Common myeloid progenitor, CD34-positive (primary cell): ENCODE results near the gene REXO4.
A peak's percentile ranks its signal among the peaks of the same experiment; 100 is the strongest.
"Not testable (repeated sequence)": the region's sequence is repeated elsewhere in the genome, so short reads cannot be mapped to it uniquely, and the experiment has no call there.

Source experiments
- CTCF ChIA-PET: fragments of 350-600 bp; sonication (Branson Sonifier 250); formaldehyde crosslinking; loops from one replicate; lab custom pipeline; 2021; ENCODE audit warnings: antibody characterized with exemption; lab: Charles Lee
- POLR2A ChIA-PET: fragments of 350-600 bp; sonication (Branson Sonifier 250); formaldehyde crosslinking; loops from one replicate; lab custom pipeline; 2021; ENCODE audit warnings: antibody characterized with exemption; lab: Charles Lee
- DNase-seq, 3 donors: peaks; one replicate each; pipeline versions ENCODE4 v3.0.0 to v3.0.0-alpha.2; 2013
- H3K27ac ChIP-seq, 2 experiments: 1 replicate in 1 of 2; 2 replicates in 1 of 2; pipeline ENCODE4 v1.7.0; 2013; ENCODE audit warnings: inconsistent platforms in 2 of 2, low read length in 2 of 2, mild to moderate bottlenecking in 2 of 2, low read depth in 1 of 2, moderate library complexity in 1 of 2; ENCODE audit not compliant: severe bottlenecking in 2 of 2, insufficient read depth in 1 of 2, poor library complexity in 1 of 2
- H3K27me3 ChIP-seq, 5 experiments: replicated peaks in 2 of 5; 1 replicate in 3 of 5; 2 replicates in 2 of 5; pipeline versions ENCODE4 v1.6.1 to v1.7.0; 2013; ENCODE audit warnings: low read length in 4 of 5, mild to moderate bottlenecking in 2 of 5, moderate library complexity in 2 of 5, inconsistent platforms in 1 of 5; ENCODE audit not compliant: insufficient read depth in 5 of 5, control insufficient read depth in 4 of 5
- H3K36me3 ChIP-seq, 4 experiments: 1 replicate in 2 of 4; 2 replicates in 2 of 4; pipeline versions ENCODE4 v1.6.1 to v1.7.0; 2013; ENCODE audit warnings: low read length in 3 of 4, control low read depth in 1 of 4, mild to moderate bottlenecking in 1 of 4; ENCODE audit not compliant: control insufficient read depth in 4 of 4, insufficient read depth in 4 of 4
- H3K4me1 ChIP-seq, 4 experiments: 1 replicate in 3 of 4; 2 replicates in 1 of 4; pipeline versions ENCODE4 v1.6.1 to v1.7.1; 2013; ENCODE audit warnings: low read length in 3 of 4, mild to moderate bottlenecking in 3 of 4, control low read depth in 1 of 4, inconsistent platforms in 1 of 4, moderate library complexity in 1 of 4; ENCODE audit not compliant: control insufficient read depth in 4 of 4, insufficient read depth in 4 of 4; ENCODE audit errors: control extremely low read depth in 1 of 4
- H3K4me3 ChIP-seq, 7 experiments: 1 replicate in 4 of 7; 2 replicates in 3 of 7; pipeline versions ENCODE4 v1.5.1 to v1.7.0; 2013; ENCODE audit warnings: mild to moderate bottlenecking in 7 of 7, low read length in 6 of 7, moderate library complexity in 6 of 7, inconsistent platforms in 2 of 7, low read depth in 2 of 7, control low read depth in 1 of 7; ENCODE audit not compliant: insufficient read depth in 4 of 7, control insufficient read depth in 1 of 7; ENCODE audit errors: extremely low read depth in 1 of 7
- H3K9me3 ChIP-seq, 5 experiments: 1 replicate in 4 of 5; 2 replicates in 1 of 5; pipeline versions ENCODE4 v1.6.1 to v1.7.1; 2013; ENCODE audit warnings: low read length in 4 of 5, mild to moderate bottlenecking in 2 of 5, inconsistent platforms in 1 of 5, low read depth in 1 of 5, moderate library complexity in 1 of 5; ENCODE audit not compliant: control insufficient read depth in 4 of 5, insufficient read depth in 2 of 5; ENCODE audit errors: control extremely low read depth in 1 of 5
- WGBS: methylation state at CpG from one replicate; pipeline ENCODE4 v1.1.5; 2013; ENCODE audit not compliant: insufficient coverage; 5-methylcytosine and 5-hydroxymethylcytosine counted together

REXO4 gene

DNA sequence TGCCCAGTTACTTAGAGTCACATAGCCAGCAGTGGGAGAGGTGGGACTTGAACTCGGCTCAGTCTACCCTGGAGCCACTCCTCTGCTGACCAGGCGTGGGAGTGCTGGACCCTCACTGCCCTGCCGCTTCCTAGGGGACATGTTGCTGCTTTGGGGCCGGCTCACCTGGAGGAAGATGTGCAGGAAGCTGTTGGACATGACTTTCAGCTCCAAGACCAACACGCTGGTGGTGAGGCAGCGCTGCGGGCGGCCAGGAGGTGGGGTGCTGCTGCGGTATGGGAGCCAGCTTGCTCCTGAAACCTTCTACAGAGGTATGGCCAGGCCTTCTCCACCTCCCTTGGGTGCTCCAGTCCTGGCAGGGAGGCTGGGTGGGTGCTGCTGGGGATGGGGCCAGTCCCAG is 38.6 kb upstream of the REXO4 start:
- no peaks in the 10 kb centered on the region for H3K36me3 ChIP-seq
- CTCF ChIA-PET: interaction anchor here (1.1 to 2.7 kb wide), 5 partner anchors 21 to 30 kb away, joined by 3 to 11 read pairs (median 4); partner anchors contain the start of gene SLC2A6
- WGBS: 98% methylated on average over 7 of the region's 9 CpGs
- H3K4me3 ChIP-seq: no peak overlapping the region
- DNase-seq: no peak
- no peaks in the 10 kb centered on the region for H3K9me3 ChIP-seq
- POLR2A ChIA-PET: no interaction called here
- no peak overlapping the region for H3K27ac ChIP-seq
- H3K27me3 ChIP-seq: no peaks in the 10 kb centered on the region
- H3K4me1 ChIP-seq: peaks cover 3 to 18% (median 17%) of the 10 kb centered on the region in 4 experiments

DNA sequence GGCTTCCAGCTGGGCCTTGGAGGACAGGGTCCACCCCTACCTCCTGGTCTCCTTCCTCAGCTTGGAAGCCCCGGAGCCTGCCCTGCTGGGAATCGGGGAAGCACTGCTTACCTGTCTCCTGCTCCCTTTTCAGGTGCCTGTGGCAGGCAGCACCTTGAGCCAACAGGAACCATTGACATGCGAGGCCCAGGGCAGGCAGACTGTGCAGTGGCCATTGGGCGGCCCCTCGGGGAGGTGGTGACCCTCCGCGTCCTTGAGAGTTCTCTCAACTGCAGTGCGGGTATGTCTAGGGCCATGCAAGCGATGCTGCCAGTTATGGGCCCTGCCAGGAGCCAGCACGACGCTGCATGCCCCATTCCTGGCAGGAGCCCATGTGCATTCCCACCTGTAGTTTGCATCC is 38.1 kb upstream of the REXO4 start:
- ChIA-PET CTCF (interaction anchor here (0.9 to 2.7 kb wide), 5 partner anchors 17 to 31 kb away, joined by 3 to 11 read pairs (median 4); partner anchors contain the start of gene SLC2A6), POLR2A (no interaction called here)
- Histone ChIP-seq H3K9me3 (no peaks in the 10 kb centered on the region), H3K4me3 (no peak overlapping the region), H3K27ac (no peak overlapping the region), H3K27me3 (no peaks in the 10 kb centered on the region), H3K36me3 (no peaks in the 10 kb centered on the region), H3K4me1 (peaks cover 3 to 18% (median 16%) of the 10 kb centered on the region in 4 experiments)
- 99% methylated on average over 9 of the region's 11 CpGs for WGBS
- no peak for DNase-seq

DNA sequence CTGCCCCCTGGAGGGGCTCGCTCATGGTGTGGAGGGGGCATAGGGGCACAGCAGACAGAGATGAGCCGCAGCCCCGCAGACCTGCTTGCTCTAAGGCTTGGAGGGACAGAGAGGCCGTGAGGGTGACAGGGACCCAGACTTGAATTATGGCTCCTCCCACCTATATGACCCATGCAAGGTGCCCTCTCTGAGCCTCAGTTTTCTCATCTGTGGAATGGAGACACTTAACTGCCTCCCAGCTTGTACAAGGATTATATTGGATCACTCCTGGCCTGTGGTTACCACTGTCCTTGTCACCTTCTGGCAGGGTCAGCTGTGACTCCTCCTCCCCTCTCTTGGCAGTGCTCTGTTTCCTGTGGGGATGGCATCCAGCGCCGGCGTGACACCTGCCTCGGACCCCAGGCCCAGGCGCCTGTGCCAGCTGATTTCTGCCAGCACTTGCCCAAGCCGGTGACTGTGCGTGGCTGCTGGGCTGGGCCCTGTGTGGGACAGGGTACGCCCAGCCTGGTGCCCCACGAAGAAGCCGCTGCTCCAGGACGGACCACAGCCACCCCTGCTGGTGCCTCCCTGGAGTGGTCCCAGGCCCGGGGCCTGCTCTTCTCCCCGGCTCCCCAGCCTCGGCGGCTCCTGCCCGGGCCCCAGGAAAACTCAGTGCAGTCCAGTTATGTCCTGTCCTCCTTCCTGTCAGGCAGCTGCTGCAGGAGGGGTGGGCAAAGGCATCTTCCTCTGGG is 37.3 kb upstream of the REXO4 start:
- ChIA-PET POLR2A (no interaction called here), CTCF (interaction anchor here (0.9 to 2.7 kb wide), 7 partner anchors 8 to 268 kb away, joined by 3 to 11 read pairs (median 4); no protein-coding TSS in a partner anchor)
- over 99% methylated on average over 17 of the region's 20 CpGs for WGBS
- Histone ChIP-seq H3K27ac (no peak overlapping the region), H3K4me3 (no peak overlapping the region), H3K4me1 (peaks cover 3 to 12% (median 10%) of the 10 kb centered on the region in 4 experiments), H3K27me3 (no peaks in the 10 kb centered on the region), H3K9me3 (no peaks in the 10 kb centered on the region), H3K36me3 (no peaks in the 10 kb centered on the region)
- no peak for DNase-seq

DNA sequence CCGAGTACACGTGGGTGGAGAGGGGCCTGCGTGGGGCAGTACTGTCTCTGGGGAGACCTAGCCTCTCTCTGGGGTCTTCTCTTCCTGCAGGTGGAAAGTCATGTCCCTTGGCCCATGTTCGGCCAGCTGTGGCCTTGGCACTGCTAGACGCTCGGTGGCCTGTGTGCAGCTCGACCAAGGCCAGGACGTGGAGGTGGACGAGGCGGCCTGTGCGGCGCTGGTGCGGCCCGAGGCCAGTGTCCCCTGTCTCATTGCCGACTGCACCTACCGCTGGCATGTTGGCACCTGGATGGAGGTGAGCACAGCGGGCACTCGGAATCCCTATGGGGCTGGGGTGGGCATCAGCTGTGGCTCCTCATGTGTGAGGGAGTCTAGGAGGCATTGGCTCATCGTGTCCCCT is 36.5 kb upstream of the REXO4 start:
- WGBS: 96% methylated on average over 18 of the region's 19 CpGs
- Histone ChIP-seq H3K27ac (no peak overlapping the region), H3K9me3 (no peaks in the 10 kb centered on the region), H3K36me3 (no peaks in the 10 kb centered on the region), H3K4me1 (peaks cover 3 to 11% (median 9%) of the 10 kb centered on the region in 4 experiments), H3K27me3 (no peaks in the 10 kb centered on the region), H3K4me3 (no peak overlapping the region)
- CTCF ChIA-PET: interaction anchor here (1.0 to 2.7 kb wide), 5 partner anchors 9 to 267 kb away, joined by 3 to 11 read pairs (median 4); no protein-coding TSS in a partner anchor
- DNase-seq: no peak
- POLR2A ChIA-PET: interaction anchor here (1.0 kb wide), 1 partner anchor 216 kb away, joined by 3 read pairs; no protein-coding TSS in a partner anchor

DNA sequence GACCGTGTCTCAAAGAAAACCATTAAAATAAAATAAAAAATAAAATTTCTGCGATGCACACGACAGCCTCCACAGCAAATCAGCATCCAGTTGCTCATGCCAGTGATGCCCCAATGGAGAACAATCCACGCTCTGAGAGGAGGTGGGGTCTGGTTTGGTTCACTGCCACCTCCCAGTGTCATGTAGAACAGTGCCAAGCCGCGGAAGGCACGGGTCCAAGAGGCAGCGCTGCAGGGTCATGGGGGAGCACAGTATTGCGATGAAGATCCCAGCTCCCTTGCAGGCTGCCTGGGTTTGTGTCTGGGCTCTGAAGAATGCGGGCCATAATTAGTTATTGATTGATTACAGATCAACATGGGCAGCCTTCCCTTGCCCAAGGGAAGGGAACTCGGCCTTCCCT is 35.8 kb upstream of the REXO4 start:
- ChIA-PET CTCF (interaction anchor here (0.8 to 1.6 kb wide), 2 partner anchors 9 to 21 kb away, joined by 3 read pairs; no protein-coding TSS in a partner anchor), POLR2A (interaction anchor here (1.0 kb wide), 1 partner anchor 215 kb away, joined by 3 read pairs; no protein-coding TSS in a partner anchor)
- H3K36me3 ChIP-seq: no peaks in the 10 kb centered on the region
- no peak overlapping the region for H3K27ac ChIP-seq
- H3K27me3 ChIP-seq: peaks cover 0 to 1% (median 0%) of the 10 kb centered on the region in 5 experiments
- DNase-seq: no peak
- 94% methylated on average over 7 of the region's 11 CpGs for WGBS
- peaks cover 0 to 4% (median 2%) of the 10 kb centered on the region in 4 experiments for H3K4me1 ChIP-seq
- no peaks in the 10 kb centered on the region for H3K9me3 ChIP-seq
- H3K4me3 ChIP-seq: no peak overlapping the region

DNA sequence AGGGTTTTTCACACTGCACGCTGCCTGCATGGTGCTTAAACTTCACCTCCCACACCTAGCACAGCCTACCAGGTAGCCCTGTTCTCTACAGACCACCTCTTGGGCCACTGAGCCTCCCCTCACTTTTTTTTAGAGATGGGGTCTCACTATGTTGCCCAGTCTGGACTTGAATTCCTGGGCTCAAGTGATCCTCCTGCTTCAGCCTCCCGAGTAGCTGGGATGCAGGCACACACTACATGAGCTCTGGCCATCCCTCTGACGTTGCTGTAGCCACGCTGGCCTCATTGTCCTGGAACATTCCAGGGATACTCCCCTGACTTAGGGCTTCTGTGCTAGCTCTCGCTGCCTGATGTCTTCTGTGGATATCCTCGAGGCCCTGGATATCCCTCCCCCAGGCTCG is 34.8 kb upstream of the REXO4 start:
- 96% methylated on average over 7 of the region's 7 CpGs for WGBS
- peaks cover 0 to 1% (median 0%) of the 10 kb centered on the region in 5 experiments for H3K27me3 ChIP-seq
- no peak overlapping the region for H3K27ac ChIP-seq
- peaks cover 0 to 3% (median 0%) of the 10 kb centered on the region in 4 experiments for H3K4me1 ChIP-seq
- H3K9me3 ChIP-seq: no peaks in the 10 kb centered on the region
- CTCF ChIA-PET: no interaction called here
- H3K4me3 ChIP-seq: no peak overlapping the region
- POLR2A ChIA-PET: no interaction called here
- no peak for DNase-seq
- H3K36me3 ChIP-seq: no peaks in the 10 kb centered on the region

DNA sequence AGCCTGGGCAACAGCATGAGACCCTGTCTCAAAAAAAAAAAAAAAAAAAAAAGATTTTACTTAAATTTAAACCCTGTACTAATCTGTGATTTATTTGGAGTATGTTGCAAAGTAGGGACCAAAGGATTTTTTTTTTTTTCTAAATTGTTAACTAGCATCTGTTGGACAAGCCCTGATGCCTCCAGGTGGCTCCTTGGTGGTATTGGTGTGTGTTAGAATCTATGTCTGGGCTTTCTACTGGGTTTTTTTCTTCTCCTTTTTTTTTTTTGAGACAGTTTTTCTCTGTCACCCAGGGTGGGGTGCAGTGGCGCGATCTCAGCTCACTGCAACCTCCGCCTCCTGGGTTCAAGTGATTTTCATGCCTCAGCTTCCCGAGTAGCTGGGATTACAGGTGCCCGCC is 34.1 kb upstream of the REXO4 start:
- CTCF ChIA-PET: interaction anchor here (1.4 kb wide), 1 partner anchor 19 kb away, joined by 3 read pairs; no protein-coding TSS in a partner anchor
- WGBS: 100% methylated on average over 5 of the region's 5 CpGs
- peak in 2 of 3 donors; percentile 31 to 45 for DNase-seq
- H3K27ac ChIP-seq, H3K4me3 ChIP-seq, H3K27me3 ChIP-seq, POLR2A ChIA-PET, H3K4me1 ChIP-seq, H3K9me3 ChIP-seq, H3K36me3 ChIP-seq: not testable (repeated sequence)
